ENCODE results near the gene EOLA1. TPM values are rescaled to one million over a fixed set of nuclear protein-coding genes. Genes with fewer than 3 reads are reported as not detected.
"Not testable (repeated sequence)": the region's sequence is repeated elsewhere in the genome, so short reads cannot be mapped to it uniquely, and the experiment has no call there.

Gene EOLA1
- polyA plus RNA-seq, 4 donors = 18.2 to 30.6 (median 25.2) TPM

DNA sequence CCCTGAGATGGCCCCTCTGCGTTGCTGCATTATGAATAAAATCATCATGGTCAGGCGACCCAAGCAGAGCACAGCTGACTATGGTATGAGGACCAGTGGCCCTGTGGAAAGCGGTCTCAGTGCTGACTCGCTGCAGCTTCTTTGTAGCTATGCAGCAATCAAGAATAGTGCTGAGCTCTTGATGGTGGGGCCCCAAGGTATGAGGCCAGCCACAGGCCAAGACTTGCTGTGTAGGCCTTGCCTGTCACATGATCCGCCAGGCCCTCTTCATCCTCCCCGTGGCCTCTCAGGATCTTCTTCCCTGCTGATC lies 11.1 kb downstream of the EOLA1 start:
- not testable (repeated sequence) for H3K4me3 ChIP-seq (ENCODE audit: low read depth in 1 of 3, low read length in 3 of 3); H3K4me1 ChIP-seq (ENCODE audit: control insufficient read depth in 3 of 3, insufficient read depth in 2 of 3, low read depth in 1 of 3, low read length in 2 of 3); H3K36me3 ChIP-seq (ENCODE audit: control insufficient read depth in 3 of 3, insufficient read depth in 2 of 3, low read depth in 1 of 3, low read length in 3 of 3); H3K27me3 ChIP-seq (ENCODE audit: control insufficient read depth in 3 of 3, insufficient read depth in 3 of 3, low read length in 3 of 3); DNase-seq; FAIRE-seq; H3K9me3 ChIP-seq (ENCODE audit: control insufficient read depth in 2 of 2, insufficient read depth in 1 of 2, low read depth in 1 of 2, low read length in 1 of 2); H3K27ac ChIP-seq (ENCODE audit: low read depth in 1 of 3, low read length in 2 of 3)
- 80 to 92% methylated on average over 1 to 2 of the region's 6 CpGs; no CpG with 5 or more reads in 1 of the 3 donors for WGBS, 3 donors

DNA sequence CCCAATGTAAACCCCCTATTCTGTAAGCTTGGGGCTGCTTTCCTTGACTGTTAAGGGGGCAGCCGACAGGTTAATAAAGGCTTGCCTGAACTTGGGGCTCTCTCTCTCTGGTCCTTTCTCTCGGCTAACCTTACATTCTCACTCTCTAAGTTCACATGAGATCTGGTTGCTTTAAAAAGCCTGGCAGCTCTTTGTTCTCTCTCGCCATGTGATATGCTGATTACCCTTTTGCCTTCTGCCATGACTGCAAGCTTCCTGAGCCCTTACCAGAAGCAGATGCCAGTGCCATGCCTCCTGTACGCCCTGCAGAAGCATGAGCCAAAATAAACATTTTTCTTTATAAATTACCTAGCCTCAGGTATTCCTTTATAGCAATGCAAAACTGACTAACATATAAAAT lies 14.4 kb downstream of the EOLA1 start:
- not testable (repeated sequence) for H3K9me3 ChIP-seq (ENCODE audit: control insufficient read depth in 2 of 2, insufficient read depth in 1 of 2, low read depth in 1 of 2, low read length in 1 of 2); DNase-seq; H3K27me3 ChIP-seq (ENCODE audit: control insufficient read depth in 3 of 3, insufficient read depth in 3 of 3, low read length in 3 of 3); H3K4me1 ChIP-seq (ENCODE audit: control insufficient read depth in 3 of 3, insufficient read depth in 2 of 3, low read depth in 1 of 3, low read length in 2 of 3); H3K27ac ChIP-seq (ENCODE audit: low read depth in 1 of 3, low read length in 2 of 3); H3K36me3 ChIP-seq (ENCODE audit: control insufficient read depth in 3 of 3, insufficient read depth in 2 of 3, low read depth in 1 of 3, low read length in 3 of 3); FAIRE-seq; H3K4me3 ChIP-seq (ENCODE audit: low read depth in 1 of 3, low read length in 3 of 3)
- WGBS, 3 donors = no CpG with 5 or more reads among the region's 4 CpGs

DNA sequence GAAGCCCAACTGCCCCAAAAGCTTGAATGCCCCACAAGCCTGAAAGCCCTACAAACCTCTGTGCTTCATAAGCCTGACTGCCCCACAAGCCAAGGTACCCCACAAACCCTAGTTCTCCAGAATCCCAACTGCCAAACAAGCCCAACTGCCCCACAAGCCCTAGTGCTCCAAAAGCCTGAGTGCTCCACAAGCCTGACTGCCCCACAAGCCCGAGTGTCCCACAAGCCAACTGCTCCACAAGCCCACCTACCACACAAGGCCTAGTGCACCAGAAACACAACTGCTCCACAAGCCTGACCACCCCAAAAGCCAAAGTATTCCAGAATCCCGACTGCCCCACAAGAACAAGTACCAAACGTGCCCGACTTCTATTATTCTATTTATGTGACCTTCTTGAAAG lies 22.5 kb downstream of the EOLA1 start:
- Histone ChIP-seq H3K4me1 (ENCODE audit: control insufficient read depth in 3 of 3, insufficient read depth in 2 of 3, low read depth in 1 of 3, low read length in 2 of 3) (no peaks in the 10 kb centered on the region), H3K36me3 (ENCODE audit: control insufficient read depth in 3 of 3, insufficient read depth in 2 of 3, low read depth in 1 of 3, low read length in 3 of 3) (no peaks in the 10 kb centered on the region), H3K9me3 (ENCODE audit: control insufficient read depth in 2 of 2, insufficient read depth in 1 of 2, low read depth in 1 of 2, low read length in 1 of 2) (no peaks in the 10 kb centered on the region), H3K27me3 (ENCODE audit: control insufficient read depth in 3 of 3, insufficient read depth in 3 of 3, low read length in 3 of 3) (no peaks in the 10 kb centered on the region), H3K27ac (ENCODE audit: low read depth in 1 of 3, low read length in 2 of 3) (no peak overlapping the region), H3K4me3 (ENCODE audit: low read depth in 1 of 3, low read length in 3 of 3) (no peak overlapping the region)
- DNase-seq (no peak), FAIRE-seq (no peak)
- 89% methylated on average over 4 of the region's 4 CpGs; no CpG with 5 or more reads in 1 of the 3 donors for WGBS, 3 donors

DNA sequence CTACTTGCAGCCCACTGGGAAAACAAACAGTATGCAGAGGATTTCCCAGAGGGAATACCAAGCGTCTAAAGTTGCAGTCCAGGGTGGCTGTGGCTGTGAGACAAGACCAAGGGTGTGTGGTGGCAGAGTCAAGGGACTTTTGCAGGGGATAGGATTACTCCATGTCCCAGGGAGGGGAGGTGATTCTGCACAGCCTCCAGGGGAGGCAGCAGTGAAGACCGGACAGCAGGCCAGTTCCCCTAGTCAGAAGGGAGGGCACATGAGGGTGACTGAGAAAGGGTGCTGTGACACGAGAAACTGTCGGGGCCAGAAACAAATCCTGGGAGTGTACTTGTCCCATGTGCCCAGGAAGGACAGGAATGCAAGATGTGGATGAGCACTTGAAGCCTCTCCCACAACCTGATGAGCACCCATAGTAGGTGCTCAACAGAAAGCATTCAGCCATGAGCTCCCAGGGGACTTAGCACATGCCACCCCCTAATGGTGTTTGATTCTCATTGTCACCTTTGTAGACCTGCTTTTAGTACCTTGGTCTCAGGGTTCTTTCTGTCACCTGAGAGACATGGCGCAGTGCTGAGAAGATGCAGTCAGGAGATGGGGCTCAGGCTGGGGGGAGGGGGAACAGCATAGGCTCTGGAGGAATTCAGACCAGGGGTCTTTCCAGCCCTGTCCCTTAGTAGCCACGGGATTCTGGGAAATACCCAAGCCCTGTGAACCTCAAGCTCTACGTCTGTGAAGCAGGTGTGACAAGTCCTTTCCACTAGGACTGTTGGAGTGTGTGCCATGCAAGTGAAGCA lies 27.0 kb downstream of the EOLA1 start:
- WGBS, 3 donors = 77 to 79% methylated on average over 6 to 7 of the region's 7 CpGs; no CpG with 5 or more reads in 1 of the 3 donors
- Histone ChIP-seq H3K4me1 (ENCODE audit: control insufficient read depth in 3 of 3, insufficient read depth in 2 of 3, low read depth in 1 of 3, low read length in 2 of 3) (no peaks in the 10 kb centered on the region), H3K9me3 (ENCODE audit: control insufficient read depth in 2 of 2, insufficient read depth in 1 of 2, low read depth in 1 of 2, low read length in 1 of 2) (no peaks in the 10 kb centered on the region), H3K27me3 (ENCODE audit: control insufficient read depth in 3 of 3, insufficient read depth in 3 of 3, low read length in 3 of 3) (no peaks in the 10 kb centered on the region), H3K4me3 (ENCODE audit: low read depth in 1 of 3, low read length in 3 of 3) (no peak overlapping the region), H3K36me3 (ENCODE audit: control insufficient read depth in 3 of 3, insufficient read depth in 2 of 3, low read depth in 1 of 3, low read length in 3 of 3) (no peaks in the 10 kb centered on the region), H3K27ac (ENCODE audit: low read depth in 1 of 3, low read length in 2 of 3) (no peak overlapping the region)
- DNase-seq = no peak
- no peak for FAIRE-seq

DNA sequence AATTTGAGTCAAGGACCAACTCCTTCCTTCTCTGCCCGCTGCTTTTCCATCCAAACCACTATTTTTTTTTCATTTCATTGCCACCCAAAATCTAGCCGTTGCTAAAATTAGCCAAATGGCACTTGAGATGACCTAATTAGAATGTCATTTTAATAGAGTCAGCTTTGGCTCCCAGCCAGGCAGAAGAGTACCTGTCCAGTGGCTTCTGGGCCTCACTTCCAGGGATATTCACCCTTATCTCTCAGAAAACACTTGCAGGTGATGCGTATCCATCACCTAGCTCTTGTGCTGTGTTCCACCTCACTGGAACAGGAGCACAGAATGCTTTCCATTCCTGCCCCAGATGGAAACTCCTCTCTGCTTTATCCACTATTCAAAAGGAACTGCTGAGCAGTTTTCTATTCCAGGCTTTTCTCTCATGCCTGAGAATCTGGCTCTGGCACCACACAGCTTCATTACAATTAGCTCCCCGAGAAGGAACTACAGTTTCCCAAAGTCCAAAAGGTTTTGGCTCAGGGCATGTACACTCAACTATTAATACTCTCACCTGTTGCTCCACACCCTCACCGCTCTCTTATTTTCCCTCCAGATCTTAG lies 28.0 kb downstream of the EOLA1 start:
- no peaks in the 10 kb centered on the region for H3K9me3 ChIP-seq (ENCODE audit: control insufficient read depth in 2 of 2, insufficient read depth in 1 of 2, low read depth in 1 of 2, low read length in 1 of 2)
- DNase-seq (no peak), FAIRE-seq (no peak)
- H3K4me3 ChIP-seq (ENCODE audit: low read depth in 1 of 3, low read length in 3 of 3) = no peak overlapping the region
- no peak overlapping the region for H3K27ac ChIP-seq (ENCODE audit: low read depth in 1 of 3, low read length in 2 of 3)
- 61% methylated on average over 5 of the region's 5 CpGs; no CpG with 5 or more reads in 1 of the 3 donors for WGBS, 3 donors
- no peaks in the 10 kb centered on the region for H3K27me3 ChIP-seq (ENCODE audit: control insufficient read depth in 3 of 3, insufficient read depth in 3 of 3, low read length in 3 of 3)
- H3K4me1 ChIP-seq (ENCODE audit: control insufficient read depth in 3 of 3, insufficient read depth in 2 of 3, low read depth in 1 of 3, low read length in 2 of 3) = no peaks in the 10 kb centered on the region
- no peaks in the 10 kb centered on the region for H3K36me3 ChIP-seq (ENCODE audit: control insufficient read depth in 3 of 3, insufficient read depth in 2 of 3, low read depth in 1 of 3, low read length in 3 of 3)

DNA sequence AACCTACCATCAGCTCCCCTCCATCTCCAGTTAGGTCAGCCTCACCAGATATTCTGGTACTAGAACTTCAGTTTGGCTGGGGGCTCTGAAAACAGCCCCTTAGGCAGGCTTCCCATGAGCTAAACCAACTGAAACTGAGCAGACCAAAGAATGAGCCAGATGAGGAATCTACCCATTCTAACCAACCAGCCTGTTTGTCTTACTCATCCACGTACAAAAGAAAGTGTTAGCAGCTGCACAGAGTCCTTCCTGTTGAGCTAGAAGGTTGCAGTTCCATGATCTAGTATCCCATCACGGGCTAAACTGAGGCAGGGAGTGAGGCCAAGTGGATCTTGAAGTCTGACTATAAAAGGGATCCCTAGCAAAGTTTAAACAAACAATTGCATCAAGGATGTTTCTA lies 29.0 kb downstream of the EOLA1 start:
- H3K4me1 ChIP-seq (ENCODE audit: control insufficient read depth in 3 of 3, insufficient read depth in 2 of 3, low read depth in 1 of 3, low read length in 2 of 3) = no peaks in the 10 kb centered on the region
- no peak overlapping the region for H3K4me3 ChIP-seq (ENCODE audit: low read depth in 1 of 3, low read length in 3 of 3)
- H3K27me3 ChIP-seq (ENCODE audit: control insufficient read depth in 3 of 3, insufficient read depth in 3 of 3, low read length in 3 of 3) = no peaks in the 10 kb centered on the region
- H3K27ac ChIP-seq (ENCODE audit: low read depth in 1 of 3, low read length in 2 of 3) = no peak overlapping the region
- FAIRE-seq = no peak
- 37 to 64% methylated on average over 2 of the region's 2 CpGs; no CpG with 5 or more reads in 1 of the 3 donors for WGBS, 3 donors
- no peak for DNase-seq
- H3K9me3 ChIP-seq (ENCODE audit: control insufficient read depth in 2 of 2, insufficient read depth in 1 of 2, low read depth in 1 of 2, low read length in 1 of 2) = no peaks in the 10 kb centered on the region
- no peaks in the 10 kb centered on the region for H3K36me3 ChIP-seq (ENCODE audit: control insufficient read depth in 3 of 3, insufficient read depth in 2 of 3, low read depth in 1 of 3, low read length in 3 of 3)

DNA sequence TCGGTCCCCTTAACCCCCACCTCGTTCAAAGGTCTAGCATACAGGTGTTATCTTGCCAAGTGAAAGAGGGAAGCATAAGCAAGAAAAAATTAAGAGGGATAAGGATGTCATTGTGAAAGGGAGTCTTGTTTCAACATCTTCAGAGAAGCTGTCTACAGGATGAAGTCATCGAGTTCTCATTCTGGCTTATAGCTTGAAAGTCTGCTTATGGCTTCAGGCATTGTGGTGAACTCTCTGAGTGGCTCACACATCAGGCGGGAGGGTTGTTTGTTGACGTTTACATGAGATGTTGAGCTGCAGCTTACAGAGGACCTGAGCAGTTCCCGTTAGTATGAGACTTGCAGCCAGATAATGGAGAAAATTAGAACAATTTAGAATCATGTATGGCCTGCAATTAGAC lies 29.9 kb downstream of the EOLA1 start:
- 48 to 53% methylated on average over 6 of the region's 6 CpGs; no CpG with 5 or more reads in 1 of the 3 donors for WGBS, 3 donors
- no peak for FAIRE-seq

DNA sequence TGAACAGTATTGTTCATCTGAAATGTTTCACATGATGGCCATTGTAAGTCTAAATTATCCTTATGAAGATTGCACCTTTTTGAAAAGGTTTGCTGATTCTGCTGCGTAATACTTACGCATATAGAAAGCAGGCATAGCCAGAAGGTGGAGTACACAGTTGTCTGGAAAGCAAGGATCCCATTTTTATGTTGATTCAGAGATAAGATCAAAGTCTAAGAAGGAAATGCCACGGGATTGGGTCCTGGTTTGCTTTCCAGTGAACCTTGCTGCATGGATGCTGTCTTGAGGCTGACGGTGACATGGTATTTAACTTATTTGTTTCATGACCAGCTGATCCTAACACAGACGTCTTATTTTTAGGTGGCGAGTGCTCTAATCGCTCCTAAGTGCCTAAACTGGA lies 31.0 kb downstream of the EOLA1 start:
- no peaks in the 10 kb centered on the region for H3K4me1 ChIP-seq (ENCODE audit: control insufficient read depth in 3 of 3, insufficient read depth in 2 of 3, low read depth in 1 of 3, low read length in 2 of 3)
- WGBS, 3 donors = 71% methylated on average over 7 of the region's 7 CpGs; no CpG with 5 or more reads in 1 of the 3 donors
- H3K27me3 ChIP-seq (ENCODE audit: control insufficient read depth in 3 of 3, insufficient read depth in 3 of 3, low read length in 3 of 3) = no peaks in the 10 kb centered on the region
- no peaks in the 10 kb centered on the region for H3K36me3 ChIP-seq (ENCODE audit: control insufficient read depth in 3 of 3, insufficient read depth in 2 of 3, low read depth in 1 of 3, low read length in 3 of 3)
- no peak overlapping the region for H3K4me3 ChIP-seq (ENCODE audit: low read depth in 1 of 3, low read length in 3 of 3)
- H3K9me3 ChIP-seq (ENCODE audit: control insufficient read depth in 2 of 2, insufficient read depth in 1 of 2, low read depth in 1 of 2, low read length in 1 of 2) = no peaks in the 10 kb centered on the region
- FAIRE-seq (no peak), DNase-seq (peak in 1 of 2 donors; percentile 5)
- H3K27ac ChIP-seq (ENCODE audit: low read depth in 1 of 3, low read length in 2 of 3) = no peak overlapping the region

More for the DNA sequence above, 29.9 kb downstream of the EOLA1 start:
- DNase-seq = no peak
- H3K27ac ChIP-seq (ENCODE audit: low read depth in 1 of 3, low read length in 2 of 3) = no peak overlapping the region
- H3K4me1 ChIP-seq (ENCODE audit: control insufficient read depth in 3 of 3, insufficient read depth in 2 of 3, low read depth in 1 of 3, low read length in 2 of 3) = no peaks in the 10 kb centered on the region
- H3K36me3 ChIP-seq (ENCODE audit: control insufficient read depth in 3 of 3, insufficient read depth in 2 of 3, low read depth in 1 of 3, low read length in 3 of 3) = no peaks in the 10 kb centered on the region
- no peaks in the 10 kb centered on the region for H3K9me3 ChIP-seq (ENCODE audit: control insufficient read depth in 2 of 2, insufficient read depth in 1 of 2, low read depth in 1 of 2, low read length in 1 of 2)
- H3K4me3 ChIP-seq (ENCODE audit: low read depth in 1 of 3, low read length in 3 of 3) = no peak overlapping the region
- no peaks in the 10 kb centered on the region for H3K27me3 ChIP-seq (ENCODE audit: control insufficient read depth in 3 of 3, insufficient read depth in 3 of 3, low read length in 3 of 3)
